HEK293T (cell line): ENCODE measurements around the gene CUX1.

Source experiments
- ARNT ChIP-seq: fragments of 450-650 bp; IDR thresholded peaks from 2 replicates; pipeline ENCODE4 v1.6.1; 2017; ENCODE audit warnings: mild to moderate bottlenecking
- BHLHE40 ChIP-seq: fragments of 450-650 bp; IDR thresholded peaks from 2 replicates; pipeline ENCODE4 v1.6.1; 2016; ENCODE audit warnings: mild to moderate bottlenecking, moderate library complexity, borderline replicate concordance
- ELF4 ChIP-seq: fragments of 450-650 bp; IDR thresholded peaks from 2 replicates; pipeline ENCODE4 v1.6.1; 2017; ENCODE audit warnings: antibody characterized with exemption
- FOXK2 ChIP-seq: fragments of 450-650 bp; IDR thresholded peaks from 2 replicates; pipeline ENCODE4 v1.6.1; 2016; ENCODE audit warnings: mild to moderate bottlenecking
- FOXM1 ChIP-seq: fragments of 450-650 bp; IDR thresholded peaks from 2 replicates; pipeline ENCODE4 v1.6.1; 2017; ENCODE audit warnings: mild to moderate bottlenecking, borderline replicate concordance
- HDGF ChIP-seq: fragments of 450-650 bp; IDR thresholded peaks from 2 replicates; pipeline ENCODE4 v1.6.1; 2017; ENCODE audit warnings: antibody characterized with exemption, borderline replicate concordance
- L3MBTL2 ChIP-seq: fragments of 450-650 bp; conservative IDR thresholded peaks from 2 replicates; pipeline ENCODE4 v1.6.1; 2016; ENCODE audit warnings: mild to moderate bottlenecking
- LEF1 ChIP-seq: fragments of 450-650 bp; IDR thresholded peaks from 2 replicates; pipeline ENCODE4 v1.6.1; 2017; ENCODE audit warnings: mild to moderate bottlenecking, borderline replicate concordance
- NFRKB ChIP-seq: fragments of 450-650 bp; IDR thresholded peaks from 2 replicates; pipeline ENCODE4 v1.6.1; 2016; ENCODE audit warnings: mild to moderate bottlenecking, moderate library complexity
- SP1 ChIP-seq: fragments of 450-650 bp; IDR thresholded peaks from 2 replicates; pipeline ENCODE4 v1.6.1; 2017
- SUZ12 ChIP-seq: fragments of 450-650 bp; IDR thresholded peaks from 2 replicates; pipeline ENCODE4 v1.6.1; 2016; ENCODE audit warnings: mild to moderate bottlenecking
- TARDBP ChIP-seq: fragments of 450-650 bp; IDR thresholded peaks from 2 replicates; pipeline ENCODE4 v1.6.1; 2016

DNA sequence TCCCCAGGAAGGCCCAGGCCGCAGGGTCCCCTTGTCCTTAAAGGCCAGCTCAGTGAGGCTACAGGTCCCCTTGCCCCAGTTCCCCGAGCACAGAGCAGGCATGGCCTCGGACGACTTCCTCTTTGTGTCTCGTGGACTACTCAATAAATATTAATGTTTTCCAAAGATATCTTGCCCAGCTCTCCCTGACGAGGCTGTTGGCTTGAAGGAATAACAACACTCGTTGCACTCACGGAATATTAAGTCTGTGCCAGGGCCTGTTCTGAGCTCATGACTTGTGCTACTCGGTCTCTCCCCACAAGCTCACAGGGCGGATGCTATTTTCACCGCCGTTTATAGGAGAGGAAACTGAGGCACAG lies 68.2 kb downstream of the CUX1 start:
- TF ChIP-seq BHLHE40, result no peak
- no peak for TF ChIP-seq SUZ12
- TF ChIP-seq ELF4, result no peak
- no peak for TF ChIP-seq LEF1
- TF ChIP-seq L3MBTL2, result no peak
- no peak for TF ChIP-seq FOXK2
- TF ChIP-seq SP1, result no peak
- no peak for TF ChIP-seq FOXM1
- TF ChIP-seq HDGF, result no peak
- TF ChIP-seq TARDBP, result no peak
- TF ChIP-seq ARNT, result no peak
- no peak for TF ChIP-seq NFRKB
